NCI-H1930 (cell line): ENCODE results near the gene ZBTB46.

ENCODE experiments used
- DNase-seq, 2 experiments: peaks; one replicate each; lab custom pipeline; 2025; lab: John Stamatoyannopoulos, UW

ZBTB46 gene

GRCh38 chr20:63766695-63767426 is 64.2 kb downstream of the ZBTB46 start:
- no peak for DNase-seq

GRCh38 chr20:63765902-63766301 is 65.2 kb downstream of the ZBTB46 start:
- no peak for DNase-seq

- DNase-seq = no peak
These were observed 65.8 kb downstream of the ZBTB46 start for GRCh38 chr20:63765082-63765873.

- no peak for DNase-seq
These were observed 71.6 kb downstream of the ZBTB46 start for GRCh38 chr20:63759377-63759901.

- no peak for DNase-seq
These were observed 72.9 kb downstream of the ZBTB46 start for GRCh38 chr20:63758152-63758551.

- DNase-seq = no peak
These were observed 74.4 kb downstream of the ZBTB46 start for GRCh38 chr20:63756648-63756991.

- DNase-seq = no peak
These were observed 75.0 kb downstream of the ZBTB46 start for GRCh38 chr20:63755933-63756647.

GRCh38 chr20:63754008-63754407 is 77.1 kb downstream of the ZBTB46 start:
- no peak for DNase-seq

- no peak for DNase-seq
These were observed 77.7 kb downstream of the ZBTB46 start for GRCh38 chr20:63753381-63753780.

GRCh38 chr20:63752411-63753101 is 78.5 kb downstream of the ZBTB46 start:
- no peak for DNase-seq

- no peak for DNase-seq
These were observed 79.4 kb downstream of the ZBTB46 start for GRCh38 chr20:63751471-63752271.

GRCh38 chr20:63750807-63751470 is 80.1 kb downstream of the ZBTB46 start:
- DNase-seq = no peak

- no peak for DNase-seq
These were observed 81.2 kb downstream of the ZBTB46 start for GRCh38 chr20:63749597-63750508.

GRCh38 chr20:63748934-63749270 is 82.2 kb downstream of the ZBTB46 start:
- no peak for DNase-seq

GRCh38 chr20:63748070-63748933 is 82.8 kb downstream of the ZBTB46 start:
- no peak for DNase-seq

- DNase-seq = no peak
These were observed 83.4 kb downstream of the ZBTB46 start for GRCh38 chr20:63747622-63748069.

GRCh38 chr20:63746751-63747315 is 84.2 kb downstream of the ZBTB46 start:
- no peak for DNase-seq
